ENCODE results near the gene CAPN10.
"Not testable (repeated sequence)": the region's sequence is repeated elsewhere in the genome, so short reads cannot be mapped to it uniquely, and the experiment has no call there.

Gene CAPN10

DNA sequence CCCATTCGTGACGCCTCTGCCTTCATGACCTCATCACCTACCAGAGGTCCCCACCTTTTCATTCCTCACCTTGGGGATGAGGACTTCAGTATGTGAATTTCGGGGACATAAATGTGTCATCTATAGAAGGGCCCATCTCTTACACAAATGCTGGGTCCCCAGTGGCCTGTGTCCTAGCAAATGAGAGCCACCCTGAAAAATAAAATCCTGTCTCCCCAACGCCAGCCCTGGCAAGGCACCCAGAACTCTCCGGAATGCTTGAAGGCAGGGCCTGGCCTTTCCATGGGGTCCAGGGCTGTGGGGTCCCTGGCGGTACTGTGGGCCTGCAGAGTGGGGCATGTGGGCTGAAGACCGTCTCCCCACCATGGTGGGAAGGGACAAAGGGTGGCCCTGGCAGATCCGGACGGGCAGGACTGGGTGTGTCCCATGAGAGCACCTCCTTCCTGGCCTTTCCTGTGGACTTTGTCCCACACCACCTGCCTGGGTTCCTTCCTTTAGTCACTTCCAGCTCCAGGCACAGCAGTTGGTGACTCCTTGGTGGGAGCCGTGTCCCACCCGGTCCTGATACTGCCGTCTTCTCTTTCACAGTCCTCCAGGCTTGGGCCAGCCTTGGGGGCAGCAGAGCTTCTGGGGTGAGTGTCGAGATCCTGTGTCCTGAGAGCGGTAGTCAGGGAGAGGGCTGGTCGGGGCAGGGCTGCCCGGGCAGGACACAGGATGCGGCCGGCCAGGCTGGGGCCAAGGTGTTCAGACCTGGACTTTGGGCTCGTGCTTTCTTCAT, 18.6 kb downstream of the CAPN10 start:
- peak overlapping the region; percentile 87 for H3K4me3 ChIP-seq (ENCODE audit: low read length)
- no peaks in the 10 kb centered on the region for H3K36me3 ChIP-seq (ENCODE audit: control insufficient read depth, insufficient read depth, low read length)
- peak overlapping the region; percentile 74 for H3K9ac ChIP-seq (ENCODE audit: low read length)
- peaks cover 35% of the 10 kb centered on the region for H3K4me1 ChIP-seq (ENCODE audit: control insufficient read depth, insufficient read depth, low read length)
- H3K27me3 ChIP-seq (ENCODE audit: control insufficient read depth, insufficient read depth, low read length), result no peaks in the 10 kb centered on the region
- H3K9me3 ChIP-seq (ENCODE audit: control insufficient read depth, low read length), result no peaks in the 10 kb centered on the region

DNA sequence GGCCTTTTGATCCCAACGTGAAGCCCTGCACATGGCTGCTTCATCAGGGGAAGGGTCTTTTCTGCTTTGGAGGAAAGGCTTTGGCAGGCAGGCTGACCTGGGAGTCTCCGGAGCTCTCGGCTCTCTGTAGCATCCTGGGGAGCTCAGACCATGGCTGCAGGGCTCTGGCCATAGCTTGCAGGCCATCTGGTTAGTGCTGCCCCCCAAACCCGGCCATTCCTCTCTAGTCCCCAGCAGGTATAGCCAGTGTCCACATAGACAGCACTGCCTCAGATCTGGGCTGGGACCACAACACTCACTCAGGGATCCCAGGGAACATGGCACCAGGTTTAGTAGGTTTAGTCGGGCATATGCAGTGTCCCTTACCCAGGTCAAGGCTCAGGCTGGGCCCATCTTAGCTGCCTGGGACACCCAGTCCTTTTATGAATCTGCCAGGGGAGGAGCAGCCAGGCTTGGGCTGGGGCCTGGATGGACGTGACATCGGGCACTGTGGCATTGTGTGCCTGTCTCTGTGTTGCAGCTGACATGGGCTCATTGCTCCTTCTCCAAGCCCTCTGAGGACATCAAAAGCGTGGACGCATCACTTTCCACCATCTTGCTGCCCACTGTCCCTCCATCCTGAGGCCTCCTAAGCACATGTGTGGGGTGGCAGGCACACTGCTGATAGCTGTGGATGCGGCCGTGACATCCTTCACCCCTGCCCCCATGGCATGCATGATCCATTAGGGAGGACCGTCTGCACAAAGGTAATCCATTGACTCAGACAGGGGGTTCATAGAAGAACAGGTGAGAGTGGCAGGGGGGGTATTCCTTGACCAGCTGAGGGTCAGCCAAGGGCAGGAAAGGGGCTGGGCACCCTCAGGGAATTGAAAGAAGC, 19.6 kb downstream of the CAPN10 start:
- Histone ChIP-seq H3K4me3 (ENCODE audit: low read length) (peak overlapping the region; percentile 87), H3K27me3 (ENCODE audit: control insufficient read depth, insufficient read depth, low read length) (no peaks in the 10 kb centered on the region), H3K9me3 (ENCODE audit: control insufficient read depth, low read length) (no peaks in the 10 kb centered on the region), H3K4me1 (ENCODE audit: control insufficient read depth, insufficient read depth, low read length) (peaks cover 35% of the 10 kb centered on the region), H3K9ac (ENCODE audit: low read length) (peak overlapping the region; percentile 74), H3K36me3 (ENCODE audit: control insufficient read depth, insufficient read depth, low read length) (no peaks in the 10 kb centered on the region)

DNA sequence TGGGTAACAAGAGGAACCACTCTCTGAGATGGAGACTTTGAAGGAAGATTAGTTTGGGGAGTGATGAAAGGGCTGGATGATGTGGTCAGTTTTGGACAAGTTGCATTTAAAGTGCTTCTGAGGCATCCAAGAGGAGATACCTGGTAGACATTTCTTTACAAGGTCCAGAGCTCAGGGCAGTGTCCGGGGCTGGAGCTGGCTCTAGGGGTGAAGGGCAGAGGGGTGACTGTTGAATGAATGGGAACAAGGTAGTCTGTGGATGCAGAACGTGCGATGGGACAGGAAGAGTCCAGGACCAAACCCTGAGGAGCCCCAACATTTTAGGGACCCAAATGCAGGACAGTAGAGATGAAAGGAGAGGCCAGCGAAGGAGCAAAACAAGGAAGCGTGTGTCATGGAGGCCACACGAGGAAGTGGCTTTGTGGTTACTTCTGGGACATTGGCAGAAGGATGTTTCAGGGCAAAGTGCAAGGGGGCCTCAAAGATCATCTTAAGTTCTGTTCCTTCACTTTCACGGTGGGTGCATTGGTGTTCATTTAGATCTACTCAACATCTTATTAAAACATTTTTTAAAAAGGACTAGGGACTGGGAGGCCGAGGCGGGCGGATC, 25.2 kb downstream of the CAPN10 start:
- no peak overlapping the region for H3K9ac ChIP-seq (ENCODE audit: low read length)
- H3K27me3 ChIP-seq (ENCODE audit: control insufficient read depth, insufficient read depth, low read length), result no peaks in the 10 kb centered on the region
- H3K9me3 ChIP-seq (ENCODE audit: control insufficient read depth, low read length), result no peaks in the 10 kb centered on the region
- H3K4me1 ChIP-seq (ENCODE audit: control insufficient read depth, insufficient read depth, low read length), result peaks cover under 1% of the 10 kb centered on the region
- H3K4me3 ChIP-seq (ENCODE audit: low read length), result no peak overlapping the region
- peaks cover 6% of the 10 kb centered on the region for H3K36me3 ChIP-seq (ENCODE audit: control insufficient read depth, insufficient read depth, low read length)

DNA sequence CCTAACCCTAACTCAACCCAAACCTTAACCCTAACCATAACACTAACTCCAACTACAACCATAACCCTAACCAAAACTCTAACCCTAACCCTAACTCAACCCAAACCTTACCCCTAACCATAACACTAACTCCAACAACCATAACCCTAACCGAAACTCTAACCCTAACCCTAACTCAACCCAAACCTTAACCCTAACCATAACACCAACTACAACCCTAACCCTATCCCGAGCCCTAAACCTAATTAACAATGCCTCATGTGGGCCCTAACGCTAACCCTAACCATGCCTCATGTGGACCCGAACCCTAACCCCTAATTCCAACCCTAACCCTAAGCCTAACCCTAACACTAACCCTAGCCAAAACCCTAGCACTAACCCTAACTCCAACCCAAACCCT, 27.2 kb downstream of the CAPN10 start:
- no peaks in the 10 kb centered on the region for H3K4me1 ChIP-seq (ENCODE audit: control insufficient read depth, insufficient read depth, low read length)

DNA sequence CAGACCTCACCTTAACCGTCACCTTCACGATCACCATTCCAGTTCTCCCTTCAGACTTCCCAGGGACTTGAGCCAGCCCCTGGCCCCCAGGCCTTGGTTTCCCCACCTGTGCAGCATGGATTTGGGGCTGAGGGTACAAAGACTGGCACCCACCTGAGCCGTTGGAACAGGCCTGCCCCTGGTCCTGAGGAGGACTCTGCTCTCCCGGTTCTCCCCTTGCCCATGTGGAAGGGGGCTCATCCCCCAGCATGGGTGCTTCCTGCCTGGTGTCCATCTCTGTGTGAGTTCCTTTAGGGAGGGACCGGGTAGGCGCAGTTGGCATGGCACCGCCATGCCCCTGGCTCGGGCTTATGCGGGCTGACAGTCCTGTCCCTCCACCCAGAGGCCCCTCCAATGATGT, 27.9 kb downstream of the CAPN10 start:
- H3K36me3 ChIP-seq (ENCODE audit: control insufficient read depth, insufficient read depth, low read length), result peaks cover 10% of the 10 kb centered on the region
- no peaks in the 10 kb centered on the region for H3K4me1 ChIP-seq (ENCODE audit: control insufficient read depth, insufficient read depth, low read length)
- no peaks in the 10 kb centered on the region for H3K27me3 ChIP-seq (ENCODE audit: control insufficient read depth, insufficient read depth, low read length)
- H3K9me3 ChIP-seq (ENCODE audit: control insufficient read depth, low read length), result no peaks in the 10 kb centered on the region
- no peak overlapping the region for H3K4me3 ChIP-seq (ENCODE audit: low read length)
- H3K9ac ChIP-seq (ENCODE audit: low read length), result no peak overlapping the region

More for the DNA sequence above, 27.2 kb downstream of the CAPN10 start:
- Histone ChIP-seq H3K9ac (ENCODE audit: low read length) (no peak overlapping the region), H3K27me3 (ENCODE audit: control insufficient read depth, insufficient read depth, low read length) (no peaks in the 10 kb centered on the region), H3K9me3 (ENCODE audit: control insufficient read depth, low read length) (no peaks in the 10 kb centered on the region), H3K36me3 (ENCODE audit: control insufficient read depth, insufficient read depth, low read length) (peaks cover 10% of the 10 kb centered on the region), H3K4me3 (ENCODE audit: low read length) (no peak overlapping the region)

DNA sequence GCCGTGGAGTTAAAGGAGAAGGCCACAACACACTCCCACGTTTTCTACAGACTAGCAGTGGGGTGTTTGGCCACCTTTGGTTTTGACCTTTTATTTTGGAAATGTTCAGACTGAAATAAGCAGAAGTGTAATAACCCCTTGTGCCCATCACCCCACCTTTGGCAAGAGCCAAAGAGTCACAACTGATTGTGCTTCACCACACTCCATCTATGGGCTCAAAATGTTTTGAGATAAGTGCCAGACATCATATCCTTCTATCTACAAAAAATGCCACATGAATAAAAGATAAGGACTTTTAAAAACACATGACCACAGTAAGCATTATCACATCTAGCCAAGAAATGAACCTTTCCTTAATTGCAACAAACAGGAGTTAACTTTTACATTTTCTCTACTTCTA, 28.9 kb downstream of the CAPN10 start:
- Histone ChIP-seq H3K9ac (ENCODE audit: low read length) (no peak overlapping the region), H3K36me3 (ENCODE audit: control insufficient read depth, insufficient read depth, low read length) (peaks cover 14% of the 10 kb centered on the region), H3K27me3 (ENCODE audit: control insufficient read depth, insufficient read depth, low read length) (no peaks in the 10 kb centered on the region)

DNA sequence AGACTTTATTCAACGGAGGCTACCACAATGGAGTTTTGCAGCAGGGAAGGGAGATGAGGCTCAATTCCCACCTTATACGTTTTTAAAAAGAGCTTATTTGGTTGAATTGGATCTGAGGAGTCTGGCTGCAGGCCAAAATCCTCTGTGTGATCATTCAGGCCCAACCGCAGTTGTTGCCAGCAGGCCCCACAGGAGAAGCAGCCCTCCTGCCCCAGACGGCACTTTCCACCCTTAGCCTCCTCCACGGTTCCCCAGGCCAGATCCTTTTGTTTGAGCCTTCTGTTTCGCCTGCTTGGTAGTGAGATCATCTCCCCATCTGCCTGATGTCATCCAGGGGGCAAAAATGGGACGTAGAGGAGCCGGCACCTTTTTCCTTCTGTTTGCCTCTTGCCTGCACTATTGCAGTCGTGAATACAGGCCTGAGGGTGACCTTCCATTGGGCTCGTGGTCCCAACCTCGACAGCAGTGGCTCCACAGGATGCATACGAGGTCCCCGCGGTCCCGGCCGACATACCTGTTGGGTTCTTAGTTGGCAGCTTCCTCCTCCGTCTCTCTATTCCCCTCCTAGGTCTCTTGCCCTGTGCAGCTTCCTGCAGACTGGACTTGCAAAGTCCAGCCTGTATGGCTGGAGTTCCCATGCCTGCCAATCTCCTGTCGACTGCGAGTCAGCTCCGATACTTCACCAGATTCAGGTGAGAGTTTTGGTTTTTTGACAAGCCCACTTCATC, 29.4 kb downstream of the CAPN10 start:
- Histone ChIP-seq H3K4me3 (ENCODE audit: low read length) (no peak overlapping the region), H3K27me3 (ENCODE audit: control insufficient read depth, insufficient read depth, low read length) (no peaks in the 10 kb centered on the region), H3K36me3 (ENCODE audit: control insufficient read depth, insufficient read depth, low read length) (peaks cover 14% of the 10 kb centered on the region), H3K9me3 (ENCODE audit: control insufficient read depth, low read length) (no peaks in the 10 kb centered on the region), H3K4me1 (ENCODE audit: control insufficient read depth, insufficient read depth, low read length) (no peaks in the 10 kb centered on the region), H3K9ac (ENCODE audit: low read length) (no peak overlapping the region)

More for the DNA sequence above, 28.9 kb downstream of the CAPN10 start:
- no peak overlapping the region for H3K4me3 ChIP-seq (ENCODE audit: low read length)
- H3K4me1 ChIP-seq (ENCODE audit: control insufficient read depth, insufficient read depth, low read length), result no peaks in the 10 kb centered on the region
- H3K9me3 ChIP-seq (ENCODE audit: control insufficient read depth, low read length), result no peaks in the 10 kb centered on the region

DNA sequence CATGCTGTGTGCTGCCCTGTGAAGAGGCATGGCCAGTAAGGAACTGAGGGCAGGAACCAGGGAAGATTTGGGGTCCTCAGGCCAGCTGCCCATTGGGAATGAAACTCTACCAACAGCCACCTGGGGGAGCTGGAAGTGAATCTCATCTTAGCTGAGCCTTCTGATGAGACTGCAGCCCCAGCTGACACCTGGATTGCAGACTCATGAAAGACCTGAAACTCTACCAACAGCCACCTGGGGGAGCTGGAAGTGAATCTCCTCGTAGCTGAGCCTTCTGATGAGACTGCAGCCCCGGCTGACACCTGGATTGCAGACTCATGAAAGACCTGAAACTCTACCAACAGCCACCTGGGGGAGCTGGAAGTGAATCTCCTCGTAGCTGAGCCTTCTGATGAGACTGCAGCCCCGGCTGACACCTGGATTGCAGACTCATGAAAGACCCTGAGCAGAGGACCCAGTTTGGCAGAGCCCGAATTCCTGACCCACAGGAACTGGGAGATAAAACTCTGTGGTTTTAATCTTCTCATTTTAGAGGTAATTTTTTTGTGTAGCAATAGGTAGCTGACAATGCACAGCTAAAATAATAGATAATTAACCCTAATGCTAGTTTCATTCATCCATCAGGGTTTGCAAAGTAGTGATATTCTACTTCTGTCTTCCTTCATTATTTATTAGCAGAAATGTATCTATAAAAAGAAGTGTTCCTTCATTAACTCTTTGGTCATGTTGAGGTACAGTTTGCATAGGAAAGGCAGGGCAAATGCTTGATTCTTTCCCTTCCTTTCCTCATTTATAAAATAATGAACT, 30.5 kb downstream of the CAPN10 start:
- peaks cover 14% of the 10 kb centered on the region for H3K36me3 ChIP-seq (ENCODE audit: control insufficient read depth, insufficient read depth, low read length)
- not testable (repeated sequence) for H3K4me1 ChIP-seq (ENCODE audit: control insufficient read depth, insufficient read depth, low read length); H3K9me3 ChIP-seq (ENCODE audit: control insufficient read depth, low read length); H3K4me3 ChIP-seq (ENCODE audit: low read length); H3K27me3 ChIP-seq (ENCODE audit: control insufficient read depth, insufficient read depth, low read length); H3K9ac ChIP-seq (ENCODE audit: low read length)

DNA sequence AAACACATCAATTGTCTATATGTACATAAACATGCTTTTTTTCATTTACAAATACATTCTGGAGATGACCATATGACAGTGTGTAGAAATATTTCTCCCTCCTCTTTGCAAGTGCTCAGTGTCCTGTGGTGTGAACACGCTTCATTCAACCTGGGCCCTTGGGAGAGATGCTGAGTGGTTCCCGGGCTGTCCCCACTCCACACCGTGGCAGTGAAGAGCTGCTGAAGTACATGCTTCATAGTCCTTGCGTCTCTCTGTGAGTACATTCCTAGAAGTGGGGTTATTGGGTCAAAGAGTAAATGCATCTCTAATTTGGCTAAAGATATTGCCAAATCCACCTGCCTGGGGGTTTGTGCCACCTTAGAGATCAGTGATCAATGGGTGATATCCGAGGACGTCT, 32.2 kb downstream of the CAPN10 start:
- H3K36me3 ChIP-seq (ENCODE audit: control insufficient read depth, insufficient read depth, low read length), result peaks cover 14% of the 10 kb centered on the region
- no peaks in the 10 kb centered on the region for H3K27me3 ChIP-seq (ENCODE audit: control insufficient read depth, insufficient read depth, low read length)
- no peaks in the 10 kb centered on the region for H3K9me3 ChIP-seq (ENCODE audit: control insufficient read depth, low read length)
- no peak overlapping the region for H3K4me3 ChIP-seq (ENCODE audit: low read length)
- H3K9ac ChIP-seq (ENCODE audit: low read length), result no peak overlapping the region
- H3K4me1 ChIP-seq (ENCODE audit: control insufficient read depth, insufficient read depth, low read length), result no peaks in the 10 kb centered on the region

DNA sequence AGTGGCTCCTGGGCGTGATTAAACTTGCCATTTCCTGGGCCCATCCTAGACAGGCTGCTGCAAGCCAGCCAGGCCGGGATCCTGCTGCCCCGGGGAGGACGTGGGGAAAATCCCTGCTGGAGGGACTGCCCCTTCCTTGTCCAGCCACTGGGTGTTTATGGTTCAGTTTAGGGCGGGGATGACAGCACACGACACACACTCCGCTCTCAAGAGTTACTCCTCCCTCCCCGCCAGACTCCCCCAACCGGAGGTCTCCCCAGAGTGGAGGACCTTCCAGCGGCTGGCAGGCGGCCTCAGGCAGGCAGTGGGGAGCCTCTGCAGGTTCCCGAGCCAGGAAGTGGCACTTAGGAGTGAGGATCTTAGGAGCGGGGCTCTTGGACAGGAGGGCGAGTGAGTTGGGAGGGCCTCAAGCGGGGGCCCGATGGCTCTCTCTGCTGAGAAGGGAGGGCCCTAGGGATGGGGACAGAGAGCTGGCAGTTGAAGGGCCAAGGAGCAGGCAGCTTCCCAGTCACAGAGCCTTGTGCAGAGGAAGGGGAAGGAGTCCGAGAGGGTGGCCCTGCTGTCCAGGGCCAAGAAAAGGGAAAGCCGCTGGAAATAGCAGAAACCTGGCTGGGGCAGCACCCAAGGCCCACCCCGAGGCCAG, 33.1 kb downstream of the CAPN10 start:
- Histone ChIP-seq H3K4me3 (ENCODE audit: low read length) (no peak overlapping the region), H3K36me3 (ENCODE audit: control insufficient read depth, insufficient read depth, low read length) (peaks cover 14% of the 10 kb centered on the region), H3K9ac (ENCODE audit: low read length) (no peak overlapping the region), H3K9me3 (ENCODE audit: control insufficient read depth, low read length) (no peaks in the 10 kb centered on the region), H3K27me3 (ENCODE audit: control insufficient read depth, insufficient read depth, low read length) (no peaks in the 10 kb centered on the region), H3K4me1 (ENCODE audit: control insufficient read depth, insufficient read depth, low read length) (no peaks in the 10 kb centered on the region)
